H1 (cell line): Measurements from ENCODE around the gene GLMN. TPM values are rescaled to one million over a fixed set of nuclear protein-coding genes. Genes with fewer than 3 reads are reported as not detected.

Experiments
- CTCF ChIA-PET: fragments of 300-600 bp; sonication (Branson Sonifier 250); formaldehyde crosslinking; loops from one replicate; lab custom pipeline; 2021; ENCODE audit not compliant: partially characterized antibody; lab: Charles Lee
- POLR2A ChIA-PET: fragments of 300-600 bp; sonication (Branson Sonifier 250); formaldehyde crosslinking; loops from one replicate; lab custom pipeline; 2021; ENCODE audit warnings: inconsistent platforms; ENCODE audit not compliant: partially characterized antibody; lab: Charles Lee
- DNase-seq, 2 experiments: peaks; one replicate each; pipeline versions ENCODE4 v3.0.0 to v3.0.0-alpha.2; 2010 to 2022; ENCODE audit warnings: low spot score in 2 of 2, low read depth in 1 of 2, mixed read lengths in 1 of 2
- FAIRE-seq: peaks from 2 replicates; lab custom pipeline; 2011; peaks lifted over from hg19 to GRCh38; lab: Jason Lieb, UNC
- H2AFZ ChIP-seq: 2 replicates; pipeline ENCODE4 v1.8.1; 2012; ENCODE audit warnings: low read length, inconsistent platforms
- H2AK5ac ChIP-seq: 2 replicates; pipeline ENCODE4 v1.6.1; 2013; ENCODE audit warnings: low read depth, low read length
- H2BK120ac ChIP-seq: replicated peaks from 2 replicates; pipeline ENCODE3; 2013; ENCODE audit warnings: low read depth, low read length, inconsistent platforms
- H2BK12ac ChIP-seq: 2 replicates; pipeline ENCODE4 v1.6.1; 2013; ENCODE audit warnings: low read depth, low read length
- H2BK15ac ChIP-seq: 2 replicates; pipeline ENCODE4 v1.6.1; 2013; ENCODE audit warnings: low read length
- H2BK20ac ChIP-seq: 2 replicates; pipeline ENCODE4 v1.6.1; 2013; ENCODE audit warnings: low read length
- H2BK5ac ChIP-seq: 2 replicates; pipeline ENCODE4 v1.6.1; 2013; ENCODE audit warnings: low read depth, low read length
- H3K14ac ChIP-seq: 2 replicates; pipeline ENCODE4 v1.6.1; 2013; ENCODE audit warnings: inconsistent platforms; ENCODE audit not compliant: insufficient read length
- H3K18ac ChIP-seq: 2 replicates; pipeline ENCODE4 v1.6.1; 2013; ENCODE audit warnings: low read length; ENCODE audit errors: extremely low read depth
- H3K23ac ChIP-seq: 2 replicates; pipeline ENCODE4 v1.6.1; 2013; ENCODE audit warnings: inconsistent platforms; ENCODE audit not compliant: insufficient read length
- H3K23me2 ChIP-seq: 2 replicates; pipeline ENCODE4 v1.6.1; 2013; ENCODE audit warnings: low read depth, low read length
- H3K27ac ChIP-seq: 2 replicates; pipeline ENCODE4 v1.6.1; 2011; ENCODE audit warnings: low read depth, low read length, inconsistent platforms
- H3K27me3 ChIP-seq, 4 experiments: replicated peaks in 1 of 4; 1 replicate in 1 of 4; 2 replicates in 3 of 4; pipeline versions ENCODE4 v1.6.1 to v1.8.1; 2011 to 2013; ENCODE audit warnings: low read length in 3 of 4, mild to moderate bottlenecking in 3 of 4, inconsistent platforms in 2 of 4, mixed read lengths in 2 of 4, moderate library complexity in 1 of 4; ENCODE audit not compliant: control insufficient read depth in 3 of 4, insufficient read depth in 3 of 4; ENCODE audit errors: extremely low read depth in 1 of 4
- H3K36me3 ChIP-seq, 4 experiments: 2 replicates each; pipeline versions ENCODE4 v1.6.1 to v1.8.1; 2011 to 2013; ENCODE audit warnings: mild to moderate bottlenecking in 4 of 4, low read length in 3 of 4, moderate library complexity in 2 of 4, control low read depth in 1 of 4, inconsistent platforms in 1 of 4; ENCODE audit not compliant: insufficient read depth in 4 of 4, control insufficient read depth in 2 of 4
- H3K4ac ChIP-seq: replicated peaks from 2 replicates; pipeline ENCODE3; 2013; ENCODE audit warnings: low read length, low read depth, mixed read lengths, inconsistent platforms; ENCODE audit not compliant: insufficient read length
- H3K4me1 ChIP-seq, 4 experiments: replicated peaks in 1 of 4; 1 replicate in 1 of 4; 2 replicates in 3 of 4; pipeline versions ENCODE4 v1.6.1 to v1.8.1; 2011 to 2013; ENCODE audit warnings: low read length in 3 of 4, inconsistent platforms in 2 of 4, mixed read lengths in 1 of 4; ENCODE audit not compliant: insufficient read depth in 4 of 4, control insufficient read depth in 3 of 4
- H3K4me2 ChIP-seq, 2 experiments: 2 replicates each; pipeline versions ENCODE4 v1.6.1 to v1.8.1; 2011 to 2013; ENCODE audit warnings: low read depth in 2 of 2, low read length in 2 of 2, control low read depth in 1 of 2, inconsistent platforms in 1 of 2, mild to moderate bottlenecking in 1 of 2; ENCODE audit not compliant: insufficient read depth in 1 of 2
- H3K4me3 ChIP-seq, 4 experiments: fragments of 200-600, 300-600 bp in 1 of 4; sonication (generic), shearing (Covaris generic), sonication (Bioruptor Twin) in 1 of 4; 2 replicates each; pipeline versions ENCODE4 v1.5.1 to v1.8.1; 2011 to 2016; ENCODE audit warnings: low read length in 4 of 4, low read depth in 3 of 4, control low read depth in 2 of 4, inconsistent platforms in 2 of 4, mild to moderate bottlenecking in 2 of 4, mixed read lengths in 1 of 4, moderate library complexity in 1 of 4; ENCODE audit not compliant: insufficient read depth in 2 of 4; ENCODE audit errors: extremely low read depth in 1 of 4
- H3K56ac ChIP-seq: replicated peaks from 2 replicates; pipeline ENCODE3; 2013; ENCODE audit warnings: low read depth, mild to moderate bottlenecking, mixed read lengths, low read length, inconsistent platforms; ENCODE audit not compliant: insufficient read length
- H3K79me1 ChIP-seq: 2 replicates; pipeline ENCODE4 v1.6.1; 2013; ENCODE audit warnings: low read depth, low read length, control low read depth
- H3K79me2 ChIP-seq, 2 experiments: 2 replicates each; pipeline versions ENCODE4 v1.6.1 to v1.8.1; 2012 to 2013; ENCODE audit warnings: low read length in 2 of 2, mild to moderate bottlenecking in 2 of 2, inconsistent platforms in 1 of 2; ENCODE audit not compliant: insufficient read depth in 2 of 2, control insufficient read depth in 1 of 2
- H3K9ac ChIP-seq, 4 experiments: replicated peaks in 1 of 4; 1 replicate in 1 of 4; 2 replicates in 3 of 4; pipeline versions ENCODE4 v1.6.1 to v1.8.1; 2011 to 2013; ENCODE audit warnings: low read depth in 3 of 4, low read length in 3 of 4, control low read depth in 2 of 4, mild to moderate bottlenecking in 2 of 4, moderate library complexity in 2 of 4, inconsistent platforms in 1 of 4; ENCODE audit errors: extremely low read depth in 1 of 4
- H3K9me3 ChIP-seq, 2 experiments: 2 replicates each; pipeline versions ENCODE4 v1.6.1 to v1.8.1; 2012 to 2013; ENCODE audit warnings: mild to moderate bottlenecking in 2 of 2, moderate library complexity in 2 of 2, control low read depth in 1 of 2, inconsistent platforms in 1 of 2, low read depth in 1 of 2, low read length in 1 of 2, mixed read lengths in 1 of 2; ENCODE audit not compliant: insufficient read depth in 2 of 2
- H4K20me1 ChIP-seq, 2 experiments: replicated peaks in 1 of 2; 2 replicates each; pipeline versions ENCODE3 to v1.8.1; 2011 to 2013; ENCODE audit warnings: inconsistent platforms in 2 of 2, low read length in 2 of 2, mild to moderate bottlenecking in 1 of 2; ENCODE audit not compliant: insufficient read depth in 2 of 2, control insufficient read depth in 1 of 2
- H4K5ac ChIP-seq: 2 replicates; pipeline ENCODE4 v1.6.1; 2013; ENCODE audit warnings: low read length, low read depth, mixed read lengths, inconsistent platforms; ENCODE audit not compliant: insufficient read length
- H4K8ac ChIP-seq: 2 replicates; pipeline ENCODE4 v1.8.0; 2013; ENCODE audit warnings: mild to moderate bottlenecking, moderate library complexity, low read length, inconsistent platforms; ENCODE audit not compliant: insufficient read depth; ENCODE audit errors: extremely low read depth
- H4K91ac ChIP-seq: replicated peaks from 2 replicates; pipeline ENCODE3; 2013; ENCODE audit warnings: low read length, mixed read lengths, inconsistent platforms; ENCODE audit not compliant: insufficient read length
- ASH2L ChIP-seq: fragments of 200-600, 300-600 bp; sonication (generic); IDR thresholded peaks from one replicate; pipeline ENCODE4 v1.7.1; 2017; ENCODE audit warnings: low read length
- CBX8 ChIP-seq: fragments of 300-800, 300-1000 bp; sonication (generic); IDR thresholded peaks from 2 replicates; pipeline ENCODE4 v1.7.1; 2016; ENCODE audit warnings: low read depth, low read length, borderline replicate concordance
- EP300 ChIP-seq, 2 experiments: IDR thresholded peaks; 1 replicate in 1 of 2; 2 replicates in 1 of 2; pipeline ENCODE4 v1.6.1; 2011 to 2012; ENCODE audit warnings: low read depth in 2 of 2, low read length in 2 of 2, mild to moderate bottlenecking in 2 of 2, borderline replicate concordance in 1 of 2, inconsistent platforms in 1 of 2, moderate library complexity in 1 of 2
- HDAC6 ChIP-seq: IDR thresholded peaks from one replicate; pipeline ENCODE4 v1.7.1; 2012; ENCODE audit warnings: low read depth, mild to moderate bottlenecking, inconsistent platforms, low read length, moderate library complexity
- MAFK ChIP-seq: IDR thresholded peaks from 2 replicates; pipeline ENCODE4 v1.6.1; 2012; ENCODE audit warnings: low read depth, mild to moderate bottlenecking, improper control_type of control experiment, low read length
- NRF1 ChIP-seq: IDR thresholded peaks from 2 replicates; pipeline ENCODE4 v1.6.1; 2011; ENCODE audit warnings: mild to moderate bottlenecking, low read depth, low read length, improper control_type of control experiment
- SRF ChIP-seq: IDR thresholded peaks from 2 replicates; pipeline ENCODE4 v1.6.1; 2011; ENCODE audit warnings: mild to moderate bottlenecking, low read depth, low read length, moderate library complexity
- USF2 ChIP-seq: IDR thresholded peaks from 2 replicates; pipeline ENCODE4 v1.6.1; 2011; ENCODE audit warnings: low read length, improper control_type of control experiment
- WGBS, 2 experiments: shearing (Covaris generic) in 1 of 2; methylation state at CpG; one replicate each; pipeline versions ENCODE4 v1.1.6 to v1.1.7; 2013 to 2015; ENCODE audit warnings: low lambda C conversion rate in 2 of 2, mixed read lengths in 2 of 2, inconsistent platforms in 1 of 2, low coverage in 1 of 2, missing lambda C conversion rate in 1 of 2; ENCODE audit not compliant: insufficient replicate concordance in 2 of 2, insufficient coverage in 1 of 2, insufficient read length in 1 of 2; ENCODE audit errors: extremely low coverage in 1 of 2, missing lambda C conversion rate in 1 of 2; 5-methylcytosine and 5-hydroxymethylcytosine counted together
- polyA plus RNA-seq, 7 experiments: library from polyadenylated mRNA; depleted of rRNA in 3 of 7; stranded (reverse) in 5 of 7; unstranded in 2 of 7; fragments of >200 nt in 5 of 7; fragments of 200-250 nt in 2 of 7; gene quantifications; 1 replicate in 5 of 7; 2 replicates in 1 of 7; 4 replicates in 1 of 7; pipeline versions ENCODE4 v1.2.1 to v1.2.3, GENCODE V29; 2011 to 2013; ENCODE audit warnings: missing spikeins in 2 of 7, mixed read lengths in 2 of 7
- total RNA-seq: library from RNA; stranded (reverse); fragmentation: NEBNext Ultra II Directional; extraction: Animal tissue kit (Norgen Biotek cat#: 25700); gene quantifications from 2 replicates; pipeline ENCODE4 v1.2.1, GENCODE V29; 2021

The GLMN gene
- total and polyA plus RNA-seq, 2 of the 8 experiments (the other 6 are each of a cell fraction or from before 2014, with no cell fraction given) = 5.7 to 25.0 TPM

- no peak overlapping the region for H2AK5ac ChIP-seq
- no peak overlapping the region for H2AFZ ChIP-seq
- no peak overlapping the region for H2BK5ac ChIP-seq
- H3K79me1 ChIP-seq = no peaks in the 10 kb centered on the region
- no peak overlapping the region for H3K4me3 ChIP-seq
- no peaks in the 10 kb centered on the region for H3K4me1 ChIP-seq
- no peak overlapping the region for H2BK15ac ChIP-seq
- H3K27me3 ChIP-seq = no peaks in the 10 kb centered on the region
- no peak for TF ChIP-seq NRF1
- TF ChIP-seq USF2 = no peak
- no peak for TF ChIP-seq CBX8
- no peak for TF ChIP-seq MAFK
- no peak for TF ChIP-seq HDAC6
- no peak for TF ChIP-seq SRF
- no peak for TF ChIP-seq EP300 (IDR thresholded peaks at IDR 0.05; ENCODE audit: borderline replicate concordance in 1 of 2, low read depth in 2 of 2, low read length in 2 of 2)
- no peak for TF ChIP-seq ASH2L
- H3K27ac ChIP-seq = no peak overlapping the region
- ChIA-PET POLR2A (no interaction called here), CTCF (no interaction called here)
- H3K14ac ChIP-seq = no peak overlapping the region
- DNase-seq (no peak), FAIRE-seq (no peak)
- no peak overlapping the region for H3K4me2 ChIP-seq
- H3K23me2 ChIP-seq = no peaks in the 10 kb centered on the region
- H2BK12ac ChIP-seq = no peak overlapping the region
- H3K36me3 ChIP-seq = peaks cover 0 to 15% (median 2%) of the 10 kb centered on the region in 4 experiments; a peak in 3 of 8 replicates
- no peaks in the 10 kb centered on the region for H3K79me2 ChIP-seq
- H4K5ac ChIP-seq = no peak overlapping the region
- no peak overlapping the region for H3K18ac ChIP-seq
- H4K20me1 ChIP-seq = no peaks in the 10 kb centered on the region
- H2BK120ac ChIP-seq = no peak overlapping the region
- no peak overlapping the region for H3K56ac ChIP-seq
- no peak overlapping the region for H4K8ac ChIP-seq
- no peak overlapping the region for H3K4ac ChIP-seq
- no peak overlapping the region for H3K9ac ChIP-seq
- H2BK20ac ChIP-seq = no peak overlapping the region
- H3K9me3 ChIP-seq = no peaks in the 10 kb centered on the region
- H4K91ac ChIP-seq = no peak overlapping the region
- no peak overlapping the region for H3K23ac ChIP-seq
- WGBS, 2 experiments = 76% methylated on average over 1 of the region's 1 CpG; no CpG with 5 or more reads in 1 of the 2 experiments
These were observed 43.6 kb upstream of the GLMN start for GRCh38 chr1:92342401-92342800.
